GM08714 (cell line): Measurements from ENCODE around the gene G6PC1.
"Not testable (repeated sequence)": the region's sequence is repeated elsewhere in the genome, so short reads cannot be mapped to it uniquely, and the experiment has no call there.

Source experiments
- H3K4me3 ChIP-seq: fragments of 200-500 bp; sonication (Bioruptor generic); 2 replicates; pipeline ENCODE4 v1.5.1; 2014; ENCODE audit warnings: mild to moderate bottlenecking, low read length, inconsistent platforms
- ZNF274 ChIP-seq: IDR thresholded peaks from 2 replicates; pipeline ENCODE4 v1.6.1; 2012; ENCODE audit warnings: mild to moderate bottlenecking, low read depth, low read length

Gene G6PC1

DNA sequence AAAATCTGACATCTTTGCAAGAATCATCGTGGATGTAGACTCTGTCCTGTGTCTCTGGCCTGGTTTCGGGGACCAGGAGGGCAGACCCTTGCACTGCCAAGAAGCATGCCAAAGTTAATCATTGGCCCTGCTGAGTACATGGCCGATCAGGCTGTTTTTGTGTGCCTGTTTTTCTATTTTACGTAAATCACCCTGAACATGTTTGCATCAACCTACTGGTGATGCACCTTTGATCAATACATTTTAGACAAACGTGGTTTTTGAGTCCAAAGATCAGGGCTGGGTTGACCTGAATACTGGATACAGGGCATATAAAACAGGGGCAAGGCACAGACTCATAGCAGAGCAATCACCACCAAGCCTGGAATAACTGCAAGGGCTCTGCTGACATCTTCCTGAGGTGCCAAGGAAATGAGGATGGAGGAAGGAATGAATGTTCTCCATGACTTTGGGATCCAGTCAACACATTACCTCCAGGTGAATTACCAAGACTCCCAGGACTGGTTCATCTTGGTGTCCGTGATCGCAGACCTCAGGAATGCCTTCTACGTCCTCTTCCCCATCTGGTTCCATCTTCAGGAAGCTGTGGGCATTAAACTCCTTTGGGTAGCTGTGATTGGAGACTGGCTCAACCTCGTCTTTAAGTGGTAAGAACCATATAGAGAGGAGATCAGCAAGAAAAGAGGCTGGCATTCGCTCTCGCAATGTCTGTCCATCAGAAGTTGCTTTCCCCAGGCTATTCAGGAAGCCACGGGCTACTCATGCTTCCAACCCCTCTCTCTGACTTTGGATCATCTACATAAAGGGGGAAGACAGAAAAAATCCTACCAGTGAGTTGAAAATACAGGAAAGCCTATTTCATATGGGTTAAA, at the start of gene G6PC1:
G6PC1 (plus strand) TSS at position 340 of the 872 bp plus-strand sequence; CDS start at position 418, 78 bp downstream.
- no peak for TF ChIP-seq ZNF274
- H3K4me3 ChIP-seq, result no peak within 1 kb of the TSS

DNA sequence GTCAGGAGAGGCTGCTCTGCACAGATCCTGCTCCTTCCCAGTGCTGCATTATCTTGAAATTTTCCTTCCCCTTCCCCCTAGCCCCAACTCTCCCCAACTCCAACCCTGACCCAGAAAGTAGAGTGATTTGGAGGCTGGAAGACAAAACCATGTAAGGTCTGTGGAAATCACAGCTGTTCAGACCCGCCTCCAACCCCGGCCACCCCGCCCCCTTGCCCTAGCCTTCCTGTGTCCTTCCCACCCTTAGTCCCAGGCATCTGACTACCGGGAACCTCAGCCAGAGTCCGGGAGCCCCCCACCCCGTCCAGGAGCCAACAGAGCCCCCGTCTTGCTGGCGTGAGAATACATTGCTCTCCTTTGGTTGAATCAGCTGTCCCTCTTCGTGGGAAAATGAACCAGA, 49.6 kb upstream of the G6PC1 start, which contains the start of gene AOC3:
AOC3 (plus strand) TSS at position 246 of the 400 bp plus-strand sequence; CDS start at position 391, 145 bp downstream.
- no peak within 1 kb of the TSS for H3K4me3 ChIP-seq
- TF ChIP-seq ZNF274, result no peak

DNA sequence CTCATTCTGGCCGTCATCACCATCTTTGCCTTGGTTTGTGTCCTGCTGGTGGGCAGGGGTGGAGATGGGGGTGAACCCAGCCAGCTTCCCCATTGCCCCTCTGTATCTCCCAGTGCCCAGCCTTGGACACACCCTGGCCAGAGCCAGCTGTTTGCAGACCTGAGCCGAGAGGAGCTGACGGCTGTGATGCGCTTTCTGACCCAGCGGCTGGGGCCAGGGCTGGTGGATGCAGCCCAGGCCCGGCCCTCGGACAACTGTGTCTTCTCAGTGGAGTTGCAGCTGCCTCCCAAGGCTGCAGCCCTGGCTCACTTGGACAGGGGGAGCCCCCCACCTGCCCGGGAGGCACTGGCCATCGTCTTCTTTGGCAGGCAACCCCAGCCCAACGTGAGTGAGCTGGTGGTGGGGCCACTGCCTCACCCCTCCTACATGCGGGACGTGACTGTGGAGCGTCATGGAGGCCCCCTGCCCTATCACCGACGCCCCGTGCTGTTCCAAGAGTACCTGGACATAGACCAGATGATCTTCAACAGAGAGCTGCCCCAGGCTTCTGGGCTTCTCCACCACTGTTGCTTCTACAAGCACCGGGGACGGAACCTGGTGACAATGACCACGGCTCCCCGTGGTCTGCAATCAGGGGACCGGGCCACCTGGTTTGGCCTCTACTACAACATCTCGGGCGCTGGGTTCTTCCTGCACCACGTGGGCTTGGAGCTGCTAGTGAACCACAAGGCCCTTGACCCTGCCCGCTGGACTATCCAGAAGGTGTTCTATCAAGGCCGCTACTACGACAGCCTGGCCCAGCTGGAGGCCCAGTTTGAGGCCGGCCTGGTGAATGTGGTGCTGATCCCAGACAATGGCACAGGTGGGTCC, 49.0 kb upstream of the G6PC1 start:
- H3K4me3 ChIP-seq, result not testable (repeated sequence)

DNA sequence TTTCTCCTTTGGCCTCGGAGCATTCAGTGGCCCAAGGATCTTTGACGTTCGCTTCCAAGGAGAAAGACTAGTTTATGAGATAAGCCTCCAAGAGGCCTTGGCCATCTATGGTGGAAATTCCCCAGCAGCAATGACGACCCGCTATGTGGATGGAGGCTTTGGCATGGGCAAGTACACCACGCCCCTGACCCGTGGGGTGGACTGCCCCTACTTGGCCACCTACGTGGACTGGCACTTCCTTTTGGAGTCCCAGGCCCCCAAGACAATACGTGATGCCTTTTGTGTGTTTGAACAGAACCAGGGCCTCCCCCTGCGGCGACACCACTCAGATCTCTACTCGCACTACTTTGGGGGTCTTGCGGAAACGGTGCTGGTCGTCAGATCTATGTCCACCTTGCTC, 48.2 kb upstream of the G6PC1 start:
- no peak for TF ChIP-seq ZNF274
- no peak overlapping the region for H3K4me3 ChIP-seq

DNA sequence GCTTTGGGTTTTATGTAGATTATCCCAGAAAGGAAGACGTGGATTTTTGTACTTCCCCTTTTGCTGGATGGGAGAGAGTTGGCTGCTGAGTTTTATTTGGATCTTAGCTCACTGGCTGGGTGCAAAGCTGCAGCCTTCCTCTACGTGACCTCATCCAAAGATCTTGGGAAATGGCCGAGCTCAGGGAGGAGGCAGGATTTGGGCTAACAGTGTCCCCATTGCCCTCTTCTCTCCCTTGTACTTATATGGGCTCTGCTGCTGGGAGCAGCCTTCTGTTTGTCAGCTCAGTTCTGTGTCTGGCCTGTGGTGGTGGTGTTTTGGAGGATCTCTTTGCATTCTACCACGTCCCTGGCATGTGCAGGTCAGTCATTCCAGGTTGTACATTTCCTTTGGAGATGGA, 47.6 kb upstream of the G6PC1 start:
- H3K4me3 ChIP-seq, result no peak overlapping the region
- TF ChIP-seq ZNF274, result no peak

DNA sequence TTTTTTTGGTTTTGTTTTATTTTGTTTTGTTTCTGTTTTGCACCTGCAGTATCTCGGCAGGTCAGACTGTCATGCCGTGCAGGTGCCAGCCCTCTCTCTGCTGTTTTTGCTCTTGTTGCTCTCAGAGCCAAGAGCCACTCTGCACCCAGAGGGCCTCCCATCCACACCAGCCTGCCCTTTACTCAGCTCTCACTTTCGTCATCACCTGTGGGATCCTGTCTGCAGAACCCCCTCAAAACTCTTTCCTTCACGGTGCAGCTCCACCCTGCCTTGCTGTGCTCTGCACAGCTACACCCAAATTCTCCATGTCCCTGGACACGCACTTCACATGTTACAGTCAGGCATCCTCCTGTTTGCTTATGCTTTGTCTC, 47.0 kb upstream of the G6PC1 start:
- no peak overlapping the region for H3K4me3 ChIP-seq
- no peak for TF ChIP-seq ZNF274

DNA sequence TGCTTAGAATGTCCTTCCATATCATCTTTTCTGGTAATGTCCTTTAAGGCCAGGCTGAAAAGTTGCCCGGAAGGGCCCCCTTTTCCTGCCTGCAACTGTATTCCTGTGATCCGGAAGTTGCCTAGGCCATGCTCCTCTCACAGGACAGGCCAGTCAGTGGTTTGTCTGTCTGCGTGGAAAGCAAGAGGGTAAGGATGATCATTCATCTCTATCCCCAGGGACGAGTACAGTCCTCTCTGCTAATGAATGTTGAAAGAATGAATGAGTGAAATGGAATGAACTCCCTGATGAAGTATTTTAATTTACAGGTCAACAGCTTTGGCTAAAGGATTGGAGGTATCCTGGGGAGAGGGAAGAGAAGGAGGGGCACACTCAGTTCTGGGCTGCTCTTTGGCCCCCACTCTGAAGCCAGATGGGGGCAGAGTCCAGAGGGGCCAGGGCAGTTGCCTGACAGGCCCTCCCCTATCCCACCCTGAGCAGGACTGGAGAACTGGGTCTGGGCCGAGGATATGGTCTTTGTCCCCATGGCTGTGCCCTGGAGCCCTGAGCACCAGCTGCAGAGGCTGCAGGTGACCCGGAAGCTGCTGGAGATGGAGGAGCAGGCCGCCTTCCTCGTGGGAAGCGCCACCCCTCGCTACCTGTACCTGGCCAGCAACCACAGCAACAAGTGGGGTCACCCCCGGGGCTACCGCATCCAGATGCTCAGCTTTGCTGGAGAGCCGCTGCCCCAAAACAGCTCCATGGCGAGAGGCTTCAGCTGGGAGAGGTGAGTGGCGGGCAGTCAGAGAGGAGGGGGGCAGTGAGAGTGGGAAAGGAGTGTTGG, 46.4 kb upstream of the G6PC1 start:
- H3K4me3 ChIP-seq, result no peak overlapping the region
- TF ChIP-seq ZNF274, result no peak

DNA sequence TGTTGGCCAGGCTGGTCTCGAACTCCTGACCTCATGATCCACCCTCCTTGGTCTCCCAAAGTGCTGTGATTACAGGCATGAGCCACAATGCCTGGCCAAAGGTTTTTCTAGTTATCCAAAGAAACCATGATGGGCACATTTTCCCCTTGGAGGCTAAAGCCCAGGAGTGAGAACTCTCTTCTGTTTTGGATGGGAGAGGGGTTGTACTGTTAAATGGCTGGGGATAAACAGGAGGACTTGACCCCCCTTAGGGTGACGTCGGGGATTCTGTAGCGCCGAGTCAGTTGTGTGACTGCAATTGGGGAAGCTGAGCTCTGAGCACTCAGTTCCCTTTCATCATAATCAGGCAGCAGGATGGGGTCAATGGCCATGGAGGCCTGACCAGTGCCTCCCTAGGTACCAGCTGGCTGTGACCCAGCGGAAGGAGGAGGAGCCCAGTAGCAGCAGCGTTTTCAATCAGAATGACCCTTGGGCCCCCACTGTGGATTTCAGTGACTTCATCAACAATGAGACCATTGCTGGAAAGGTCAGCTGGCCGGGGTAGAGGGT, 45.5 kb upstream of the G6PC1 start:
- H3K4me3 ChIP-seq, result no peak overlapping the region
- no peak for TF ChIP-seq ZNF274

DNA sequence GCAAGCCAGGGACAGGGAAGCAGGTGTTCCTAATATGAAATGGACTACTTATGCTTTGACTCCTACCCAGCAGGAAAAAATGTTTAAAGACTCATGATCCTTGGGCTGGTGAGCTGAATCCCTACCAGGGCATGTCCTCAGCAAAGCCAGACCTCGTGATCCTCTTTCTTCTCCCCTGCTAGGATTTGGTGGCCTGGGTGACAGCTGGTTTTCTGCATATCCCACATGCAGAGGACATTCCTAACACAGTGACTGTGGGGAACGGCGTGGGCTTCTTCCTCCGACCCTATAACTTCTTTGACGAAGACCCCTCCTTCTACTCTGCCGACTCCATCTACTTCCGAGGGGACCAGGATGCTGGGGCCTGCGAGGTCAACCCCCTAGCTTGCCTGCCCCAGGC, 44.5 kb upstream of the G6PC1 start:
- H3K4me3 ChIP-seq, result not testable (repeated sequence)

DNA sequence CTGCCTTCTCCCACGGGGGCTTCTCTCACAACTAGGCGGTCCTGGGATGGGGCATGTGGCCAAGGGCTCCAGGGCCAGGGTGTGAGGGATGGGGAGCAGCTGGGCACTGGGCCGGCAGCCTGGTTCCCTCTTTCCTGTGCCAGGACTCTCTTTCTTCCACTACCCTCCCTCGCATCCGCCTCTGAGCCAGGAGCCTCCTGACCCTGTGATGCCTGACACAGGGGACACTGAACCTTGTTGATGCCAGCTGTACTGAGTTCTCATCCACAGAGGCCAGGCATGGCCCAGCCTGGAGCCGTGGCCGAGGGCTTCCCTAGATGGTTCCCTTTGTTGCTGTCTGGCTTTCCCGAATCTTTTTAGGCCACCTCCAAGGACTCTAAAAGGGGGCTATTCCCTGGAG, 44.1 kb upstream of the G6PC1 start:
- not testable (repeated sequence) for H3K4me3 ChIP-seq

DNA sequence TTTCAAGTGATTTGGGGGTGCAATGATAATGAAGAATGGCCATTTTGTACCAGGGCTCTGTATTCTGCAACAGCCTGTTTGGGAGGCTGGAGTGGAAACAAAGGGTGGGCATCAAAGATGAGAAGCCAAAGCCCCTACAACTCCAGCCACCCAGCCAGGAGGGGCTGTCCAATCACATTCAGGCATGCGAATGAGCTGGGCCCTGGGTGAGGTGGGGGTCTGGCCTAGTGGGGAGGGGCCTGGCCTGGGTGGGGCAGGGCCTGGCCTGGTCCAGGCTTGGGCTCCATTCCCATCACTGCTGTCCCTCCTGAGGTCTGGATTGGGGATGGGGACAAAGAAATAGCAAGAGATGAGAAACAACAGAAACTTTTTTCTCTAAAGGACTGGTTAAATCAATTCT, 43.2 kb upstream of the G6PC1 start:
- no peak for TF ChIP-seq ZNF274
- H3K4me3 ChIP-seq, result no peak overlapping the region

DNA sequence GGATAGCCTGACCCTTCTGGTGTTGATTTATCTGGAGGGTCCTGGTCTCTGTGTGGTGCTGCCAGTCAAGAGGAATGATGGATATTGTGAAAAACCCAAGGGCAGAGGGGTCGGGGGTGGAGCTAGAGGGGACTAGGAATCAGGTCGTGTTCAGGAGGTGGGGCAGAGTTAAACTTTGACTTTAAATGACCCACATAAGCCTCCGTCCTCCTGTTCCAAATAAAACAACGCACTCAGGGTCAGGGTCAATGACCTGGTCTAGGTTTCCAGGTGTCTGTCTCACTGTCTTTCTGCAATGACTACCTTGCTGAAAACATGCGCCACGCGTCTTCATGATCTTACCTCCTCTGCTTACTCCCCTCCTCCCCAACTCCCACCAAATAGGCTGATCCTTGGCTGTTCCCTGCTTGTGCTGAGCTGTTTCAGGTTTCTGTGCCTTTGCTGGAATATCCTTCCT, 34.9 kb upstream of the G6PC1 start:
- no peak for TF ChIP-seq ZNF274
- H3K4me3 ChIP-seq, result no peak overlapping the region

DNA sequence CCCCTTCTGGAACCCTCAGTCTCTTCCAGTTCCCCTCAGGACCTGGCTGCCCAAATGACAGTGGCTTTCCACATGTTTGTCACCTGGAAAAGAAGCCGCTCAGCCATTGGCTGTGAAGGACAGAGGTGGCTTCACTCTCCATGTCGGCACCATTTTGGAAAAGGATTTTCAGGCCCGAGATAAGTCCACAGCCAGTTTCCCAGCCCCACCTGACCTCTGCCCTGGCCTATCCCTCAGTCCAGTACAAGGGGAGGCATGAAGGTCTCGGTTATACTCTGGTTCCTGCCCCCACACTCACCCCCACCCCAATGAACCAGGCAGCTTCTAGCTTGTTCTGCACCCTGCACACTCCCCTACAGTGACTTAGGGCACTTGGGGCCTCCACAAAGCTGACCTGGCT, 34.4 kb upstream of the G6PC1 start:
- no peak for TF ChIP-seq ZNF274
- no peak overlapping the region for H3K4me3 ChIP-seq
